ENCODE data around the gene HRH2. TPM values are rescaled to one million over a fixed set of nuclear protein-coding genes. Genes with fewer than 3 reads are reported as not detected.

HRH2 gene
- total and polyA plus RNA-seq, 9 of the 15 experiments (the other 6 are each of a cell fraction or from before 2014, with no cell fraction given), result 0.04 TPM; not detected in 8

DNA sequence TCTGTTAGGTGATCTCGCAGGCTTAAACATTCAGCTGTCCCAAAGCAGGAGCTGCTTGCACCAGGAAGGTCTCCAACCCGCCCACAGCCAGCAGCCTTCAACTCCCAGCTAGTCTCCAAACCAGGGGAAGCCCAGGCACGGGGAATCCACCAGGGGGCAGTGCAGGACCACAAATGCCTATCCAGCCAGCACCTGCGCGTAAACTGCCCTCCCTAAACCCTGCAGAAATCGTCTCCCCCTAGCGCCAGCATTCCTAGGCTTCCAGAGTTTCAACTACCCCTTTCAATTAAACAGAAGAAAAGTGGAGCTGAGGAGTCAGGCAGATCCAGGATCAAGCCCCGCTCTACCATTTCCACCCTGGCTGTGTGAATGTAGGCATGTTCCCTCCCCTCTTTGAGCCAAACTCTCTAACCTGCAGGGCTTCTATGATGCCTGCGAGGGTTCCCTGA lies 72.0 kb downstream of the HRH2 start (continued):
- TF ChIP-seq, protein P1, sequence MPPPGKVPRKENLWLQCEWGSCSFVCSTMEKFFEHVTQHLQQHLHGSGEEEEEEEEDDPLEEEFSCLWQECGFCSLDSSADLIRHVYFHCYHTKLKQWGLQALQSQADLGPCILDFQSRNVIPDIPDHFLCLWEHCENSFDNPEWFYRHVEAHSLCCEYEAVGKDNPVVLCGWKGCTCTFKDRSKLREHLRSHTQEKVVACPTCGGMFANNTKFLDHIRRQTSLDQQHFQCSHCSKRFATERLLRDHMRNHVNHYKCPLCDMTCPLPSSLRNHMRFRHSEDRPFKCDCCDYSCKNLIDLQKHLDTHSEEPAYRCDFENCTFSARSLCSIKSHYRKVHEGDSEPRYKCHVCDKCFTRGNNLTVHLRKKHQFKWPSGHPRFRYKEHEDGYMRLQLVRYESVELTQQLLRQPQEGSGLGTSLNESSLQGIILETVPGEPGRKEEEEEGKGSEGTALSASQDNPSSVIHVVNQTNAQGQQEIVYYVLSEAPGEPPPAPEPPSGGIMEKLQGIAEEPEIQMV (tag; conservative IDR thresholded peaks at IDR 0.05; ENCODE audit: low read depth), result no peak
- TF ChIP-seq, protein P2, sequence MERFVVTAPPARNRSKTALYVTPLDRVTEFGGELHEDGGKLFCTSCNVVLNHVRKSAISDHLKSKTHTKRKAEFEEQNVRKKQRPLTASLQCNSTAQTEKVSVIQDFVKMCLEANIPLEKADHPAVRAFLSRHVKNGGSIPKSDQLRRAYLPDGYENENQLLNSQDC (CRISPR knock-in tag; IDR thresholded peaks at IDR 0.05), result no peak
- TF ChIP-seq CCAR2 (IDR thresholded peaks at IDR 0.05; ENCODE audit: low read depth, low read length), result no peak
- TF ChIP-seq ZBTB17 (CRISPR knock-in tag; IDR thresholded peaks at IDR 0.05), result no peak
- no peak for TF ChIP-seq ZNF384 (IDR thresholded peaks at IDR 0.05; ENCODE audit: low read depth, low read length)
- no peak for TF ChIP-seq CHCHD3 (CRISPR knock-in tag; IDR thresholded peaks at IDR 0.05)
- peak; percentile 61 to 71; a peak in 3 of 4 replicates for TF ChIP-seq NRF1 (conservative IDR thresholded peaks at IDR 0.05 in 1 of 2, IDR thresholded peaks at IDR 0.05 in 1 of 2)
- TF ChIP-seq EWSR1 (IDR thresholded peaks at IDR 0.05; ENCODE audit: borderline replicate concordance, low read depth, partially characterized antibody), result no peak
- no peak for TF ChIP-seq MBD2 (IDR thresholded peaks at IDR 0.05; ENCODE audit: borderline replicate concordance, low read depth)
- no peak for TF ChIP-seq TRIM28 (IDR thresholded peaks at IDR 0.05)
- TF ChIP-seq STAT5B (CRISPR knock-in tag; IDR thresholded peaks at IDR 0.05), result no peak
- TF ChIP-seq ZNF589 (CRISPR knock-in tag; IDR thresholded peaks at IDR 0.05; ENCODE audit: low read depth), result no peak
- TF ChIP-seq ZNF444 (CRISPR knock-in tag; IDR thresholded peaks at IDR 0.05), result no peak
- no peak for TF ChIP-seq RBM15 (IDR thresholded peaks at IDR 0.05; ENCODE audit: insufficient read depth, low read length)
- no peak for TF ChIP-seq ZNF695 (CRISPR knock-in tag; IDR thresholded peaks at IDR 0.05)
- TF ChIP-seq EHMT2 (IDR thresholded peaks at IDR 0.05), result no peak
- no peak for TF ChIP-seq TAF9B (IDR thresholded peaks at IDR 0.05; ENCODE audit: partially characterized antibody)
- TF ChIP-seq, protein P3, sequence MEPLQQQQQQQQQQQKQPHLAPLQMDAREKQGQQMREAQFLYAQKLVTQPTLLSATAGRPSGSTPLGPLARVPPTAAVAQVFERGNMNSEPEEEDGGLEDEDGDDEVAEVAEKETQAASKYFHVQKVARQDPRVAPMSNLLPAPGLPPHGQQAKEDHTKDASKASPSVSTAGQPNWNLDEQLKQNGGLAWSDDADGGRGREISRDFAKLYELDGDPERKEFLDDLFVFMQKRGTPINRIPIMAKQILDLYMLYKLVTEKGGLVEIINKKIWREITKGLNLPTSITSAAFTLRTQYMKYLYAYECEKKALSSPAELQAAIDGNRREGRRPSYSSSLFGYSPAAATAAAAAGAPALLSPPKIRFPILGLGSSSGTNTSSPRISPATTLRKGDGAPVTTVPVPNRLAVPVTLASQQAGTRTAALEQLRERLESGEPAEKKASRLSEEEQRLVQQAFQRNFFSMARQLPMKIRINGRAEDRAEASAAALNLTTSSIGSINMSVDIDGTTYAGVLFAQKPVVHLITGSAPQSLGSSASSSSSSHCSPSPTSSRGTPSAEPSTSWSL (CRISPR knock-in tag; IDR thresholded peaks at IDR 0.05; ENCODE audit: borderline replicate concordance), result no peak
- no peak for TF ChIP-seq ZNF77 (CRISPR knock-in tag; IDR thresholded peaks at IDR 0.05)
- TF ChIP-seq ZNF778 (CRISPR knock-in tag; IDR thresholded peaks at IDR 0.05), result no peak
- no peak for TF ChIP-seq KDM1A (IDR thresholded peaks at IDR 0.05)
- no peak for TF ChIP-seq ZNF764 (CRISPR knock-in tag; IDR thresholded peaks at IDR 0.05; ENCODE audit: low read depth)
- TF ChIP-seq, protein P4, sequence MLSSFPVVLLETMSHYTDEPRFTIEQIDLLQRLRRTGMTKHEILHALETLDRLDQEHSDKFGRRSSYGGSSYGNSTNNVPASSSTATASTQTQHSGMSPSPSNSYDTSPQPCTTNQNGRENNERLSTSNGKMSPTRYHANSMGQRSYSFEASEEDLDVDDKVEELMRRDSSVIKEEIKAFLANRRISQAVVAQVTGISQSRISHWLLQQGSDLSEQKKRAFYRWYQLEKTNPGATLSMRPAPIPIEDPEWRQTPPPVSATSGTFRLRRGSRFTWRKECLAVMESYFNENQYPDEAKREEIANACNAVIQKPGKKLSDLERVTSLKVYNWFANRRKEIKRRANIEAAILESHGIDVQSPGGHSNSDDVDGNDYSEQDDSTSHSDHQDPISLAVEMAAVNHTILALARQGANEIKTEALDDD (IDR thresholded peaks at IDR 0.05), result peak; percentile 57; the same call in 1 of the 2 replicates
- TF ChIP-seq ZNF23 (CRISPR knock-in tag; IDR thresholded peaks at IDR 0.05), result no peak
